Measurements from ENCODE around the gene MPHOSPH9. TPM values are rescaled to one million over a fixed set of nuclear protein-coding genes. Genes with fewer than 3 reads are reported as not detected.

The MPHOSPH9 gene
- total and polyA plus RNA-seq, 2 of the 13 experiments (the other 11 are each of a cell fraction or from before 2014, with no cell fraction given): 20.3 to 63.4 TPM

- TF ChIP-seq PATZ1 (CRISPR knock-in tag; IDR thresholded peaks at IDR 0.05): peak; percentile 28; the same call in 1 of the 2 replicates
- peak; percentile 52 for TF ChIP-seq FOXA3 (CRISPR knock-in tag; IDR thresholded peaks at IDR 0.05)
- TF ChIP-seq GATAD2A (CRISPR knock-in tag; IDR thresholded peaks at IDR 0.05): peak; percentile 83
- no peak for TF ChIP-seq HOXD1 (CRISPR knock-in tag; IDR thresholded peaks at IDR 0.05)
- TF ChIP-seq KLF16 (CRISPR knock-in tag; IDR thresholded peaks at IDR 0.05): no peak
- 0 out of 2 replicates have a peak, but pooled peaks have one; percentile 44 for TF ChIP-seq MYNN (CRISPR knock-in tag; IDR thresholded peaks at IDR 0.05; ENCODE audit: low read depth)
- TF ChIP-seq ZNF331 (CRISPR knock-in tag; IDR thresholded peaks at IDR 0.05): peak; percentile 84
- peak; percentile 38; the same call in 1 of the 2 replicates for TF ChIP-seq ZSCAN25 (CRISPR knock-in tag; IDR thresholded peaks at IDR 0.05)
- TF ChIP-seq HNF4G (IDR thresholded peaks at IDR 0.05; ENCODE audit: borderline replicate concordance, low read depth, low read length): peak; percentile 45; the same call in 1 of the 2 replicates
- TF ChIP-seq HNF4G (CRISPR knock-in tag; IDR thresholded peaks at IDR 0.05; ENCODE audit: borderline replicate concordance, low read depth): no peak; the same call in 1 of the 2 replicates
- no peak for TF ChIP-seq GTF2F1 (IDR thresholded peaks at IDR 0.05; ENCODE audit: low read length)
- TF ChIP-seq FOSL1 (CRISPR knock-in tag; IDR thresholded peaks at IDR 0.05; ENCODE audit: borderline replicate concordance): peak; percentile 65; the same call in 1 of the 2 replicates
- TF ChIP-seq PPARG (CRISPR knock-in tag; conservative IDR thresholded peaks at IDR 0.05): 0 out of 2 replicates have a peak, but pooled peaks have one; percentile 49
- no peak for TF ChIP-seq THAP9 (CRISPR knock-in tag; IDR thresholded peaks at IDR 0.05; ENCODE audit: borderline replicate concordance)
- no peak for TF ChIP-seq ZNF3 (CRISPR knock-in tag; IDR thresholded peaks at IDR 0.05)
- TF ChIP-seq ZNF362 (CRISPR knock-in tag; IDR thresholded peaks at IDR 0.05; ENCODE audit: borderline replicate concordance): peak; percentile 21; the same call in 1 of the 2 replicates
- TF ChIP-seq ZNF274 (CRISPR knock-in tag; IDR thresholded peaks at IDR 0.05): peak; percentile 19; the same call in 1 of the 2 replicates
- TF ChIP-seq CEBPB (IDR thresholded peaks at IDR 0.05; ENCODE audit: borderline replicate concordance, low read depth, low read length): 0 out of 2 replicates have a peak, but pooled peaks have one; percentile 16
- no peak for TF ChIP-seq RBM22 (optimal IDR thresholded peaks at IDR 0.05; ENCODE audit: low read length)
- TF ChIP-seq ZNF33B (CRISPR knock-in tag; IDR thresholded peaks at IDR 0.05): 0 out of 2 replicates have a peak, but pooled peaks have one; percentile 23
- TF ChIP-seq ZNF225 (CRISPR knock-in tag; IDR thresholded peaks at IDR 0.05): no peak
- peak; percentile 93 for TF ChIP-seq NCOA2 (CRISPR knock-in tag; IDR thresholded peaks at IDR 0.05)
- TF ChIP-seq ZBTB14 (CRISPR knock-in tag; IDR thresholded peaks at IDR 0.05): no peak
These were observed 91.1 kb downstream of the MPHOSPH9 start (continued) for GRCh38 chr12:123141615-123142517.
